GM12878 (cell line): ENCODE data around the gene CMTM3. TPM values are rescaled to one million over a fixed set of nuclear protein-coding genes. Genes with fewer than 3 reads are reported as not detected.

ENCODE experiments used
- ATAC-seq: fragments of 200-7000 bp; cut with Tn5 transposase; 3 replicates; pipeline ENCODE4 v1.9.1; 2020; ENCODE audit warnings: mild to moderate bottlenecking, moderate library complexity
- BruUV-seq: library from RNA; stranded (reverse); fragments of 400-500 nt; replicated peaks from 2 replicates; lab custom pipeline; 2021; lab: Mats Ljungman, UMichigan
- CTCF ChIA-PET: fragments of 300-600 bp; sonication (Branson Sonifier 250); formaldehyde crosslinking; extraction: SDS; loops from one replicate; lab custom pipeline; 2021; ENCODE audit warnings: inconsistent platforms; lab: Yijun Ruan, JAX
- POLR2A ChIA-PET: fragments of 350-600 bp; formaldehyde crosslinking; extraction: SDS; loops from one replicate; lab custom pipeline; 2021; ENCODE audit warnings: inconsistent platforms; lab: Charles Lee
- RAD21 ChIA-PET: fragments of 300-600 bp; sonication (Branson Sonifier 250); formaldehyde crosslinking; loops from one replicate; lab custom pipeline; 2023; ENCODE audit warnings: antibody characterized with exemption; ENCODE audit not compliant: unreplicated experiment; lab: Charles Lee
- SMC1A ChIA-PET: fragments of 300-600 bp; sonication (Branson Sonifier 250); formaldehyde crosslinking; loops from one replicate; lab custom pipeline; 2023; ENCODE audit not compliant: unreplicated experiment, uncharacterized antibody; lab: Charles Lee
- DNase-seq: peaks from one replicate; pipeline ENCODE4 v3.0.0-alpha.2; 2011; ENCODE audit warnings: low read depth, low spot score
- FAIRE-seq: peaks from 3 replicates; lab custom pipeline; 2011; peaks lifted over from hg19 to GRCh38; lab: Jason Lieb, UNC
- H2AFZ ChIP-seq: 2 replicates; pipeline ENCODE4 v1.6.0; 2011; ENCODE audit warnings: low read depth, low read length, control low read depth; ENCODE audit not compliant: control insufficient read depth
- H3K27ac ChIP-seq: 2 replicates; pipeline ENCODE4 v1.5.1; 2011; ENCODE audit warnings: control low read depth; ENCODE audit not compliant: control insufficient read depth, insufficient read depth
- H3K27me3 ChIP-seq, 2 experiments: replicated peaks in 1 of 2; 2 replicates each; pipeline versions ENCODE4 v1.6.0 to v1.6.1; 2011; ENCODE audit warnings: low read length in 1 of 2; ENCODE audit not compliant: control insufficient read depth in 2 of 2, insufficient read depth in 2 of 2
- H3K36me3 ChIP-seq, 2 experiments: 2 replicates each; pipeline ENCODE4 v1.5.1; 2011; ENCODE audit warnings: low read length in 1 of 2; ENCODE audit not compliant: control insufficient read depth in 2 of 2, insufficient read depth in 2 of 2
- H3K4me1 ChIP-seq: 2 replicates; pipeline ENCODE4 v1.6.1; 2011; ENCODE audit warnings: mild to moderate bottlenecking, low read length, moderate library complexity, mixed read lengths; ENCODE audit not compliant: control insufficient read depth, insufficient read depth
- H3K4me2 ChIP-seq: 2 replicates; pipeline ENCODE4 v1.6.0; 2011; ENCODE audit warnings: control low read depth; ENCODE audit not compliant: control insufficient read depth, insufficient read depth
- H3K4me3 ChIP-seq: fragments of 200-600 bp; sonication (generic); 2 replicates; pipeline ENCODE4 v1.5.1; 2016
- H3K79me2 ChIP-seq: 2 replicates; pipeline ENCODE4 v1.6.0; 2011; ENCODE audit warnings: low read length; ENCODE audit not compliant: control insufficient read depth, insufficient read depth
- H3K9ac ChIP-seq: 2 replicates; pipeline ENCODE4 v1.8.0; 2011; ENCODE audit warnings: low read length, control low read depth, mixed read lengths; ENCODE audit not compliant: control insufficient read depth, insufficient read depth
- H3K9me3 ChIP-seq: replicated peaks from 3 replicates; pipeline ENCODE4 v1.5.1; 2011; ENCODE audit warnings: mild to moderate bottlenecking, low read length; ENCODE audit not compliant: control insufficient read depth, insufficient read depth
- H4K20me1 ChIP-seq: 2 replicates; pipeline ENCODE4 v1.6.0; 2011; ENCODE audit not compliant: control insufficient read depth, insufficient read depth
- CBX5 ChIP-seq: sonication (generic); IDR thresholded peaks from 2 replicates; pipeline ENCODE4 v1.6.1; 2016; ENCODE audit warnings: low read depth, moderate library complexity, mild to moderate bottlenecking, inconsistent platforms
- CHD1 ChIP-seq: IDR thresholded peaks from 2 replicates; pipeline ENCODE4 v1.6.1; 2012; ENCODE audit warnings: low read depth, low read length, improper control_type of control experiment
- MYC ChIP-seq: IDR thresholded peaks from 2 replicates; pipeline ENCODE4 v1.6.1; 2011; ENCODE audit warnings: mild to moderate bottlenecking, low read length, moderate library complexity, inconsistent platforms; ENCODE audit not compliant: insufficient read depth, insufficient replicate concordance, insufficient read length, severe bottlenecking
- ZBTB33 ChIP-seq: fragments of 450-650 bp; IDR thresholded peaks from 2 replicates; pipeline ENCODE4 v1.6.1; 2017; ENCODE audit warnings: mild to moderate bottlenecking
- WGBS: methylation state at CpG from one replicate; pipeline ENCODE4 v1.1.6; 2016; ENCODE audit warnings: low lambda C conversion rate; ENCODE audit not compliant: insufficient replicate concordance, insufficient coverage; ENCODE audit errors: missing lambda C conversion rate; 5-methylcytosine and 5-hydroxymethylcytosine counted together
- in situ Hi-C: fragments of 300-500 bp; cut with MboI; formaldehyde crosslinking; loops from 9 replicates; pipeline ENCODE4 v1.14.3; 2018; ENCODE audit warnings: mixed read lengths
- intact Hi-C: fragments of 100-400 bp; cut with micrococcal nuclease; formaldehyde crosslinking; loops from one replicate; pipeline ENCODE4 v1.14.2; 2022; ENCODE audit not compliant: unreplicated experiment
- polyA plus RNA-seq, 11 experiments: library from polyadenylated mRNA; depleted of rRNA in 4 of 11; unstranded in 6 of 11; stranded (reverse) in 5 of 11; fragments of >200 nt; fragmentation: Nextera tagmentation in 4 of 11; fragmentation: Illumina TruSeq in 1 of 11; extraction: Ambion mirVana in 4 of 11; extraction: Trizol in 1 of 11; gene quantifications; 1 replicate in 1 of 11; 2 replicates in 10 of 11; pipeline versions ENCODE4 v1.2.1 to v1.2.3, GENCODE V29; 2011 to 2016; ENCODE audit warnings: inconsistent platforms in 2 of 11, missing spikeins in 2 of 11, low read depth in 1 of 11
- total RNA-seq, 4 experiments: library from RNA; depleted of rRNA in 3 of 4; stranded (reverse); fragments of >200 nt in 3 of 4; fragmentation: Illumina TruSeq in 1 of 4; extraction: Trizol in 1 of 4; gene quantifications; 2 replicates each; pipeline versions ENCODE4 v1.2.1 to v1.2.3, GENCODE V29; 2013 to 2021
- TF ChIP-seq, protein P1 (sequence below): IDR thresholded peaks from 2 replicates; pipeline ENCODE4 v1.6.1; 2011; ENCODE audit warnings: borderline replicate concordance, low read depth, mild to moderate bottlenecking, moderate library complexity, mixed read lengths, low read length; ENCODE audit not compliant: insufficient read depth; ENCODE audit errors: extremely low read length

The CMTM3 gene
- total and polyA plus RNA-seq, 10 of the 15 experiments (the other 5 are each of a cell fraction or from before 2014, with no cell fraction given), result 5.4 to 47.4 (median 28.6) TPM

DNA sequence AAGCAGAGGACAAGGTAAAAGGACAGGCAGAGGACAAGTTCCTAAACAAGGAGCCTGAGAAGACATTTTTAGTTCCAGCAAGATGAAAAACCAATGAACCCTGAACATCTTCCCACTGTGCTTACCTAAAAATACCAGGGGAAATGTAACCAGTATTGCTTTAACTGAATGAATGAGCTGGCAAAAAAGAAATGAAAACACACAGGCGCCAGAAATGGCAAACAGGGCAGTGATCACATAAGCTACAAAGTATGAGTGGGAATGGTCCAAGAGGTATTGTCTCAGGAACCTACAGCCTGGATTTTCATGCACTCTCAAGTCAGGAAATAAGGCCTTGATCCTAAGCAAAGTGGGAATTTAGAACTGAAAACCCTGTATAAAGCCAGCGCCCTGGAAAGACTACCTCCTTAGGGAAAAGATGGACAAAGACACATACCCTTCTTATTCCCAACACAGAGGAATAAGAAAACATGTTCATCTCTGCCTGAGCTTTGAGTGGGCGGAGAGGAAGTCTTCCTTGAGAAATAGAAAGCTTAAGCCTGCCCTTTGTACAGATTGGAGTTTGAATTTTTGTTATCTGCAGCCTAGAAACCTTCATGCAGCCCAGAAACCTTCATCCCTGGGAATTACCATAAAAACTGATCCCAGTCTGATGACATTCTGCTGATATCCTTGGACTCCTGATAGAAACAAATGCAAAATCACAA is 23.1 kb upstream of the CMTM3 start:
- ChIA-PET SMC1A (interaction anchor here (0.5 to 1.8 kb wide), 7 partner anchors 8 to 71 kb away, joined by 3 to 6 read pairs (median 3); no protein-coding TSS in a partner anchor), RAD21 (interaction anchor here (1.0 to 2.2 kb wide), 5 partner anchors 9 to 286 kb away, joined by 3 to 8 read pairs (median 3); partner anchors contain the start of gene CKLF), CTCF (interaction anchor here (0.9 to 4.7 kb wide), 7 partner anchors 9 to 175 kb away, joined by 3 to 31 read pairs (median 5); no protein-coding TSS in a partner anchor), POLR2A (no interaction called here)
- no peaks in the 10 kb centered on the region for H3K79me2 ChIP-seq
- H3K9me3 ChIP-seq, result no peaks in the 10 kb centered on the region
- no peak for FAIRE-seq
- no peak overlapping the region for H3K4me2 ChIP-seq
- in situ Hi-C loops (no loop called here), intact Hi-C loops (no loop called here)
- no TSS peak for BruUV-seq
- no peaks in the 10 kb centered on the region for H4K20me1 ChIP-seq
- 9% methylated on average over 3 of the region's 3 CpGs for WGBS
- no peak overlapping the region for H3K27ac ChIP-seq
- no peak for ATAC-seq
- no peak overlapping the region for H3K4me3 ChIP-seq
- no peaks in the 10 kb centered on the region for H3K36me3 ChIP-seq
- peaks cover 3% of the 10 kb centered on the region; the same call in 1 of the 2 replicates for H3K4me1 ChIP-seq
- no peak overlapping the region for H3K9ac ChIP-seq
- no peak for TF ChIP-seq ZBTB33
- TF ChIP-seq CHD1, result no peak
- TF ChIP-seq MYC, result no peak
- TF ChIP-seq CBX5, result no peak
- TF ChIP-seq, protein P1, sequence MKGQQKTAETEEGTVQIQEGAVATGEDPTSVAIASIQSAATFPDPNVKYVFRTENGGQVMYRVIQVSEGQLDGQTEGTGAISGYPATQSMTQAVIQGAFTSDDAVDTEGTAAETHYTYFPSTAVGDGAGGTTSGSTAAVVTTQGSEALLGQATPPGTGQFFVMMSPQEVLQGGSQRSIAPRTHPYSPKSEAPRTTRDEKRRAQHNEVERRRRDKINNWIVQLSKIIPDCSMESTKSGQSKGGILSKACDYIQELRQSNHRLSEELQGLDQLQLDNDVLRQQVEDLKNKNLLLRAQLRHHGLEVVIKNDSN, result no peak
- H3K27me3 ChIP-seq, result peaks cover 7 to 10% of the 10 kb centered on the region in 2 experiments; a peak in 3 of 4 replicates
- H2AFZ ChIP-seq, result no peak overlapping the region
- DNase-seq, result no peak
